Measurements from ENCODE around the gene ATP11A.

ATP11A gene

DNA sequence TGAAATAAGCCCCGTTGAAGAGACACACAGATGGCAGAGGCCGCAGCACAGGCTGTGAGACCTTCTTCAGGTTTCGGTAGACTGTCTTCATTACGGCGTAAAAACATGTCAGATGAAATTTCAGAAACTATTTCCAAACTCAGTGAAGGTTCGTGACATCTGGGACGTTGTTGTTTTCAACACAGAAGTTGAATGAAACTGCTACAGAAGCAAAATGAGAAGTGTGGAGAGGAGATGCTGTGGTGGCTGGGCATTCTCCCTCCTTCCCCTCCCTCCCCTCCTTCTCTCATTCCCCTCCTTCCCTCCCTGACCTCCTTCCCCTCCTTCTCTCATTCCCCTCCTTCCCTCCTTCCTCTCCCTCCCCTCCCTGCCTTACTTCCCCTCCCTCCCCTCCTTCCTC is 113.6 kb downstream of the ATP11A start:
- no peak for DNase-seq

GRCh38 chr13:112804374-112804773 is 114.5 kb downstream of the ATP11A start:
- no peak for DNase-seq

GRCh38 chr13:112806739-112807652 is 117.2 kb downstream of the ATP11A start:
- DNase-seq, result no peak

DNA sequence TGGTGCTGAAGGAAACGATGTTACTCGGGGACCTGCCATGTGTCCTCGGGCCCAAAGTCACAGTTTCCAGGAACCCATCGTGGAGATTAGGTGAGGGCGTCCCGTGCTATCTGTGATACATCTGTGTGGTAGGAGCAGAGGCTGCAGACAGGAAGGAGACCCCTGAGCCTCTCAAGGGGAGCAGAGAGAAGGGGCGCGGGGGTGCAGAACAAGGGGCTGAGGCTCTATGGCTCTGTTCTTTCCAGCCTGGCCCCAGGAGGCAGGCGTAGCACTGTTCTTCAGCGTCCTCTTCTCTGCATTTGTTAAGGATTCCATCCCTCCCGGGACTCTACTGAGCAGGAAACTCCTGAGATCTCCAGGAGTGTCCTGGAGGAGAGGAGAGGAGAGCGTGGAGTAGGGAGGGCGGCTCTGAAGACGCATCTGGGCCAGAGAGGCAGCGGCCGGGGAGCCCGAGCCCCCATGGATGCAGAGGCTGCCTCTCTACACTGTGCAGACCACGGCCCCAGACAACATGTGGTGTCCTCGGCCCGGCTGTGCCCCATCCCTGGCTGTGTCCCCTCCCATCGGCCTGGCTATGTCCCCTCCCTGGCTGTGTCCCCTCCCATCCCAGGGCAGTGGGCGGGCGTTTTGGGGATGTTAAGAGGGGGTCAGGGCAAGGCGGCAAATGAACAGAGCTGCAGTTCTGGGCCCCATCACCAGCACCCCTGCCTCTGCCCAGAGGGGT is 118.0 kb downstream of the ATP11A start:
- no peak for DNase-seq

DNA sequence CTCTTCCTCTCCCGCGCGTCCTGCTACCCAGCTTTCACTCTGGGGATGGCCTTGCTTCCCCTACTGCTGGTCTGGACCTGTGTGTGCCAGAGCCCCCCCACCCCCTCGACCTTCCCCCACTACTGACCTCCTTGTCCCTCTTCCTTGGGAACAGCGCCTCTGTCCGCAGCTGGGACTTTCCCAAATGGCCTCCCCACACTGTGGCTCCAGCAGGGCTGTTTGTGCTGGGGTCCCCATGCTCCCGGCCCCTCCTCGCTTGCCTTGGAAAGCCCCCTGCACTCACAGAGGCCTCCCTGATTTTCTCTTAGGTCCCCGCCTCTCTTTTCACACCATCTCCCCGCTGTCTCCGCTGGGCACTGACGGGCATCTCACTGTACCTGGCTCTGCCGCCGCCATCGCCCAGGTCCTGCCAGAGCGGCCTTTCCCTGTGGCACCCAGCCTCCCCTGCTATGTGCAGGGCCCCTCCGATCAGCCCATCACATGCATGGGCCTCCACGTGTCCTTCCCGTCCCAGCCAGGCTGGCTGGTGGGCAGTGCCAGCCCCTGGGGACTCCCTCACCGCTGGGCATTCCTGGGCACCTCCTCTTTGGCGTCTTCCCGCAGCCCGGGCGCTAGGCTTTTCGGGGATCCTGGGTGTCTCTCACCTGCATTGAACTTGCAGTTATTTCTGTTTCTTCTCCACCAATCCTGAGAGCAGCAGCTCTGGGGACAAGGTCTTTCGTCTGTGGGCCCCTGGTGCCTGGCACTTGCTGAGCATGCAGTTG is 118.7 kb downstream of the ATP11A start:
- DNase-seq, result no peak

GRCh38 chr13:112809332-112810315 is 119.8 kb downstream of the ATP11A start:
- DNase-seq, result no peak

- no peak for DNase-seq
Observed at GRCh38 chr13:112810608-112811007, 120.8 kb downstream of the ATP11A start.

- no peak for DNase-seq
Observed at GRCh38 chr13:112812306-112813055, 122.6 kb downstream of the ATP11A start.

DNA sequence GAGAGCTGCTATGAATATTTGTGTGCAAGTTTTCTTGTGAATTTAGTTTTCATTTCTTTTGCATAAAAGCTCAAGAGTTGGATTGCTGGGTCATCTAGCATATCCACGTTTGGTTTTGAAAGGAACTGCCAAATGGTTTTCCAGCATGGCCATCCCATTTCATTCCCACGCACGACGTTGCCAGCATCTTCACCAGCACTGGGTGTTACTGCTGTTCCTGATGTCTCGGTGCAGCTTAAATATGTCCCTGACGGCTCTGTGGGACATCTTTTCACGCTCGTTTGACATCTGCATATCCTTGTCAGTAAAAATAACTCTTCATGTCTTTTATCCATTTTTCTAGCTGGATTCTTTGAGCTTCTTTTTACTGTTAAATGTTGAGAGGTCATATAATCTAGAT is 123.7 kb downstream of the ATP11A start:
- DNase-seq, result no peak

DNA sequence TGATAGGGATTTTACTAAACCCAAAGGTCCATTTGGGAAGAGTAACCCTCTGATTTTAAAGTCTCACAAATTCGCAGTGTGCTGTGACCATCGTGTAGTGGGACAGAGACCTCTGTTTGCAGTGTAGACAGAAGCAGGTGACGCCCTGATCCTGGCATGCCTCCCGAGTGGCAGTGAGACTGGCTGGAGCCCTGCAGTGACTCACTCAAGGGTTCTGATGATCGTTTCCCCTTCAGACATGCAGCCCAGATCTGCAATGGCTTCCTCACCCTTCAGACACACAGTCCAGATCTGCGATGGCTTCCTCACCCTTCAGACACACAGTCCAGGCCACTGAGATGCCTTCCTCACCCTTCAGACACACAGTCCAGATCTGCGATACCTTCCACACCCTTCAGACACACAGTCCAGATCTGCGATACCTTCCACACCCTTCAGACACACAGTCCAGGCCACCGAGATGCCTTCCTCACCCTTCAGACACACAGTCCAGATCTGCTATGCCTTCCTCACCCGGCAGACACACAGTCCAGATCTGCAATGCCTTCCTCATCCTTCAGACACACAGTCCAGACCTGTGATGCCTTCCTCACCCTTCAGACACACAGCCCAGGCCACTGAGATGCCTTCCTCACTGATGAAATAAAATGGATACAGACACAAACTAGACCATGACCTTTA is 125.2 kb downstream of the ATP11A start:
- DNase-seq, result no peak

- DNase-seq, result no peak
Observed at GRCh38 chr13:112815871-112816270, 126.0 kb downstream of the ATP11A start.

- no peak for DNase-seq
Observed at GRCh38 chr13:112818040-112818697, 128.3 kb downstream of the ATP11A start.

- DNase-seq, result no peak
Observed at GRCh38 chr13:112818698-112819045, 128.8 kb downstream of the ATP11A start.

DNA sequence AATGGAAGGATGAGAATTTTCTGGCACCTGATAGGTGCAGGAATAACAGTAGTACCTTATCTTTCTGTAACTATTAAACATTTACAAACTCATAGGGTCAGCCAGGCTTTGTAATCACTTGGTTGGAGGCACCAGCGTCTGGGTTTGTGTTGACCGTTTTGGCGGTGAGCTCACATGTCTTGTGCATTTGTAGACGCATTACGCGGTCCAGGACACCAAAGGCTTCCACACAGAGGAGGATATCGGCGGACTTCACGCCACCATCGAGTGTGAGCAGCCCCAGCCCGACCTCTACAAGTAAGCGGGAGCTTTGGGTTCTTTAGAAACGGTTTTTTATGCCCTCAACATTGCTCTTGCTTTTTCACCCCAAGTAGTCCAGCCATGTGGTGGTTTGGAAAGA is 129.3 kb downstream of the ATP11A start:
- no peak for DNase-seq

DNA sequence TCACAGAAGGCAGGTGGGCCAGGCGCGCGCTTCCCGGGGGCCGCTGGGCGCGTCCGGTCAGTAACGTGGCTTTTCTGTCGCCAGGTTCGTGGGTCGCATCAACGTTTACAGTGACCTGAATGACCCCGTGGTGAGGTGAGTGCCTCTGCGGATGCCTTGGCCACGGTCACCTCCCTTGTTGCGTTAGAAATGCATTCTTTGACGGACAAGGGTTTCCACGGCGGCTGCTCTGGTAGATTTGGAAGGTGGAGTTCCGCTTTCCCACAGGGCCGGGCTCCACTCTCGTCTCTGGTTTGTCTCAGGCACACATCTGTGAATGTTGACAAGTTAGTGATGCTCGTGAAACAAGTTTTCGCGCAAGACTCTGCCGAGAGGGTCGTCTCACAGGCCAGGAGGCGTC is 130.0 kb downstream of the ATP11A start:
- DNase-seq, result no peak

- no peak for DNase-seq
Observed at GRCh38 chr13:112820318-112820717, 130.5 kb downstream of the ATP11A start.

DNA sequence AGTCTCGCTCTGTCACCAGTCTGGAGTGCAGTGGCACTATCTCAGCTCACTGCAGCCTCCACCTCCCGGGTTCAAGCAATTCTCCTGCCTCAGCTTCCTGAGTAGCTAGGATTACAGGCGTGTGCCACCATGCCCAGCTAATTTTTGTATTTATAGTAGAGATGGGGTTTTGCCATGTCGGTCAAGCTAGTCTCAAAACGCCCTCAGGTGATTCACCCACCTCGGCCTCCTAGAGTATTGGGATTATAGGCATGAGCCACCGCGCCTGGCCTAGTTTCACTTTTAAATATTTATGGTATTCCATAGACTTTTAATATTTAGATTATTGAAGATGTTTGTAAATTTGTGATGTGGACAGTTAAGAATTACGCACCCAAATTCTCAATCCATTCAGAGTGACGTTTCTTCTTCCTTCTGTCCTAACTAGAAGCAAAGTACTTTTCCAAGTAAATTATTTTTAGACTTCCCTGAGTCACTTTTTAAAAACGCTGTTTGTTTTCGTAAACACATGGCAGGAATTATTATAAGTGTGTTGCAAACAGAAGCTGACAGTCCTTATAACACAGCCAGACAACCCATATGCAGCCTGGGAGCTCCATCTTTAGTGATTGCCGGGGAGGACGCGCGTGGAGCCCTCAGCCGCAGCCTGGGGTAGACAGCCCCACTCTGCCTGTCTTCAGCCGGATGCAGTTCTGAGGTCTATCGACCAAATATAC is 131.7 kb downstream of the ATP11A start:
- no peak for DNase-seq

- DNase-seq, result no peak
Observed at GRCh38 chr13:112822851-112823250, 133.0 kb downstream of the ATP11A start.

DNA sequence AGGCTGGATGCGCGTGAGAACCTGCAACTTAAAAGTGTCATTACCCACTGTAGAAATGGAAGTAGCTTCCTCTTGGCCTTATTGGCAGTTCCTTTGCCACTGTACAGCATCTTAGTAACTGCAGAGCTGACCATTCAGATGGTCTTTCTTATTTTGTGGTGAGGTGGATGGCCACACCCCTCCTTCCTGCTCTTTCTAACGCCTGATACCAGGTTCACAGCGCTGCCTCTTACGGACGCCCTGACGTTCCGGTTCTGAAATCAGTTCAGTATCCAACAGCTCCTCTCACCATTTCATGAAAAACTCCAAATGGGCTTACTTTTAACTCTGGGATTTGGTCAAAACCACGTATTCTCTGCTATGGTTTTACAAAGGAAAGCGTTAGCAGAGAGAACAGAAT is 134.6 kb downstream of the ATP11A start:
- no peak for DNase-seq

- no peak for DNase-seq
Observed at GRCh38 chr13:112825071-112825470, 135.2 kb downstream of the ATP11A start.
